Inflammatory macrophage treated with lipopolysaccharide for 4 hours (primary cell): ENCODE data around the gene OR51G2.
"Not testable (repeated sequence)": the region's sequence is repeated elsewhere in the genome, so short reads cannot be mapped to it uniquely, and the experiment has no call there.

Source experiments
- DNase-seq: peaks from one replicate; pipeline ENCODE4 v3.0.0-alpha.2; 2020

OR51G2 gene, protein sequence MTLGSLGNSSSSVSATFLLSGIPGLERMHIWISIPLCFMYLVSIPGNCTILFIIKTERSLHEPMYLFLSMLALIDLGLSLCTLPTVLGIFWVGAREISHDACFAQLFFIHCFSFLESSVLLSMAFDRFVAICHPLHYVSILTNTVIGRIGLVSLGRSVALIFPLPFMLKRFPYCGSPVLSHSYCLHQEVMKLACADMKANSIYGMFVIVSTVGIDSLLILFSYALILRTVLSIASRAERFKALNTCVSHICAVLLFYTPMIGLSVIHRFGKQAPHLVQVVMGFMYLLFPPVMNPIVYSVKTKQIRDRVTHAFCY

DNA sequence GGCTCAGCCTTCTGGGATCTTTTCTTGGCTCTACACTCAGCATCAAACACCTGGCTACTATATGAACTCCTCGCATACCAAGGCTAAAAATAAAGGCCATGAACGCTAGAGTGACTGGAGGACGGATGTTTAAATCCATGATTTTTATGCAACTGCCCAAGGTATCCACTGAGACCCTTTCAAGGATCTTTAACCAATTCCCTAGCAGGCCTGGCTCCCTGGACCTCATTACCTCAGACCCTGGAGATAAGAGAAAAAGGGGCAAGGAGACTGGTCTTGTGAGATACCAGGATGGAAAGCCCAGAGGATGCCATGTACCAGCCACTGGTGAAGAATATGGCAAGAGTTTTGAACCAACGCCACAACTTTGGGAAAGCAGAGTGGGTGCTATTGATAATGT is at the start of gene OR51G2:
OR51G2 (minus strand) TSS at position 101 of the 400 bp plus-strand sequence. CDS start 3,687 bp downstream, outside the sequence.
- DNase-seq, result no peak

DNA sequence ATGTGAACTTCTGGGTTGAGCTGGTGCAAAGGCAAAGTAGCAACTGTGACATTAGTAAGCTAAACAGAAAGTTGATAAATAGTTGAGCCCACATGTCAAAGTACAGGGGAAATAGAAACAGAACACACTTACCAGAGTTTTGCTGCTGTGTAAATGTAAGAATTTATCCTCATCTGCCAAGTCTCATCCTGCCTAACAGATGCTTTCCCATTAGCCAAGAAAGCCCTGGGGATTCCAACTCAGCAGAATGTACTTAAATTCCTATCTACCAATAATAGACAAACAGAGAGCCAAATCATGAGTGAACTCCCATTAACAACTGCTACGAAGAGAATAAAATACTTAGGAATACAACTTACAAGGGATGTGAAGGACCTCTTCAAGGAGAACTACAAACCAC is 43.7 kb upstream of the OR51G2 start:
- DNase-seq, result no peak

DNA sequence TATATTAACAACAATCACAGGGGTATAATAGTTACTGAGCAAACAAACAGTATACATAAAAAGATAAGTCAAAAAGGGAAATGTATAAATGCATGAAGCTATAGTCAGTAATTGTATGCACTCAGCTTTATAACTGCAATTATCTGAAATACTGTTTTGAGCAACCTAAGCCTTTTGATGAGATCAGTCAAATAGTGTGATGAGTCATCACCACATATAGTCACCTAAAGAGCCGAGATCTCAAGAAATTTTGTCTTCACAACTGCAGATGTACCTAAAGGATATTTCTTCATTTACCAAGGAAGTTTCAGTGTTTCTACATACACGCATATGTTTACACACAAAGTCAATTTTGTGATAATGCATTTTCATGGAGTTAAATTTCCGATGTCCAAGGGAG is 41.7 kb upstream of the OR51G2 start:
- no peak for DNase-seq

DNA sequence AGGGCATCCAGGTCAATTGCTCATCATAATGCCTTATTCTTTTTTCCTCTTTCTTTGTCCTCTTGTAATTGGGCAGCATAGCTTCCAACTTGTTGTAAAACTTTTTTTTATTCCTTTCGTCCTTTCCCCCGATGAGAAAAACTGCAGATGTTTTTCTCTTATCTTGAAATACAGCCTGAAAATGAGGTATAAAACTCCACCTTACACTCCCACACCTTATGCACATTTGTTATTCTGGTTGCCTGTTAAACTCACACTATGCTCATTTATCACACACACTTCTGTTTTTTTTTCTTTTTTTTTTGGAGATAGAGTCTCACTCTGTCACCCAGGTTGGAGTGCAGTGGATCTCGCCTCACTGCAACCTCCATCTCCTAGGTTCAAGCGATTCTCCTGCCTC is 38.2 kb upstream of the OR51G2 start:
- DNase-seq, result no peak

DNA sequence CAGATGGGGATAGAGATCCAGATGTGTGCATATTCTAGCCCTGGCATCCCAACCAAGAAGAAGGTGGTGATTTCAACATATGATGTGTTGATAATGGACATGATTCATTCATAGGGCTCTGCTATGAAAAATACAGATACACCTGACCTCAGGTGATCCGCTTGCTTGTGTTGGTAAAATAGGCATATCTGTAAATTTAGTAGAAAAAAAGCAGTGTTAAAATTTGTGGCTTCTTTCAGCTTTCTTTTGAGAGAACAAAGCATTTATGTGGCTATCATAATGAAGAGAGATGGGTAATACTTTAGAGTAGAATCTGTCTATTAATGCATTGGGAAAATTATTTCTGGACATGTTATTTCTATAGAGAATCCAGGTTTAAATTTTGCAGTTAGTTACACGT is 36.5 kb upstream of the OR51G2 start, which contains the start of gene OR51A2:
OR51A2 (minus strand) TSS at position 101 of the 400 bp plus-strand sequence; CDS start at position 101, 0 bp downstream.
- DNase-seq, result not testable (repeated sequence)

DNA sequence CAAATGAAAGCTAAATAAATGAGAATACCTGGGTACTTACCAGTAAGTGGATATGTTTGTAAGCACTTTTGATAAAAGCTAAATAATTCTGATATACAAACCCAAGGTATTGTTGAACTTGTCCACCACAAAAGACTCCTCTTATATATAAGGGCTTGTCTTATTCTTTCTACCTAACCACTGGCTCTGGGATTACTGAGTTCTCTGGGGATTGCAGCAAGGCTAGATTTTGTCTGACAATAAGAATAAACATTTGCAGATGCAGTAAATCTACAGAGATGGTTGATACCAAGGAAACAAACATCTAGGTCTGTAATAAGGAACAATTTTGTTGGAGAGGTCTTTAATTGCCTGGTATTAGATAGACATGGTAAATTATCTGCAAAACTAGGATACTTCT is 28.4 kb upstream of the OR51G2 start, which contains the start of gene OR51A4:
OR51A4 (minus strand) TSS at position 101 of the 400 bp plus-strand sequence. CDS start 505 bp downstream, outside the sequence.
- no peak for DNase-seq

DNA sequence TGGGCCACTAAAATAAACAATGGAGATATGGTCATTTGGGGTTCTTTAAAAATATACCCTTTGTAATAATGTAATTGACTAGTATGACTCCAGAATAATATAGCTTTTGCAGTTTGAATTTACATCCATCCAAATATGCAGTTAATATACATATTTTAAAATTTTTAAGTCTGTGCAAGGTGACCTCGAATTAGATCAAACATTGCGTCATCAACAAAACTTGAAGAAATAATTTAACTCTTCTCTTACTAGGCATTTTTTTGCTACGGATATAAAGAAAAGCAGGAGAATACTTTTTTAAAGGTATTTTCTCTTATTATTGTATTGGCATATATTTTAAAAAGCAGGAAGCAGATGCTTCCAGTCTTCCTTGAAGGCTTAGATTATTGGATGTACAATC is 17.6 kb upstream of the OR51G2 start:
- DNase-seq, result no peak

DNA sequence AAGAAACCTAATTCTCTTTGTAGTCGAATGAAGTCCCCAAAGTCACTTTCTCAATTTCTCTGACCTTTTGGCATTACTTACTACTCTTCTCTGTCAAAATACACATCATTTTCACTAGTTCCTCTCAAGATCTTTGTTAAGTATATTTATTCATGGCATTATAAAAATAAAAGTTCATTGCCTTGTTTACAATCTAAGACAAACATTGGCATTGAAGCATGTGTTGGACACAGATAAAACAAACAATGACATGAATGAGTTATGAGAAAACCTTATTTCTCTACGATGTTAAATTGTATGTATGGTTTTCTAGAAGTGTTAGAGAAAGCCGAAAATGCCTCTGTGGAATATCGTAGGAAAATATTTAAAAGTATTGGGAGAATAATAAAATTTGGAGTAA is 13.6 kb upstream of the OR51G2 start:
- no peak for DNase-seq

DNA sequence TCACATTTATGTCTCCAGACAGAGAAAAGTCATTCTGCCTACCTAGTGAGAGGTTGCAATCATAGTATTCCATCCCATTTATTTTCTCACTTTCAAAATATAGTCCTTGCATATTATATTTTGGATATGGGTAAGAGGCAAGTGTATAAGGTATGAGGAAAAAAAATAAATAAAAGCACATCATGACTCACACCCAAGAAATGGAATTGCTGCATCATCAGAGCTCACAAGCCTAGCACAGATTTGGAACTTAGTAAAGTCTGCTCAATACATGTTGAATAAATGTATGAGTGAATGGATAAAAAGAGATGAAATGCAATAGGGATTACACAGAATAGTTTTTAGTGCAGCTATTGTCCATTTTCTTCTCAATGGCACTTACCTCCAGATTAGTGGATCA is 7.5 kb upstream of the OR51G2 start:
- DNase-seq, result no peak

DNA sequence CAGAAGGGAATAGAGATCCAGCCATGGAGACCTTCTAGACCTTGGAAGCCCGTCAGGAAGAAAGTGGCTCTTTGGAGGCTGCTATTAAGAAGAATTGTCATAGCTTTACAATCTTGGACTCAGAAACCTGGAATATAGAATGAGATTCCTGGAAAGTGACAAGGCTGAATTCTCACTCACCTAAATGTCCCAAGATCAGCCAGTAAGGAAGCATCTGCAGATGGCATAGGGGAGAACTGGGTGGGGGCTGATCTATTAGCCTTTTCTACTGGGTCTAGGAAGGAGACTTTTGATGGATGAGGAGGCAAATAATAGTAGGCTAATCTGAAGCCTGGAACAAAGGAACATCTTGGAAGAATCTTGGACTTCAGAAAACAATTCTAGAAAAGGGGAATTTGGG is 5.1 kb upstream of the OR51G2 start, which contains the start of gene OR51G1:
OR51G1 (minus strand) TSS at position 101 of the 400 bp plus-strand sequence; CDS start at position 101, 0 bp downstream.
- no peak for DNase-seq

DNA sequence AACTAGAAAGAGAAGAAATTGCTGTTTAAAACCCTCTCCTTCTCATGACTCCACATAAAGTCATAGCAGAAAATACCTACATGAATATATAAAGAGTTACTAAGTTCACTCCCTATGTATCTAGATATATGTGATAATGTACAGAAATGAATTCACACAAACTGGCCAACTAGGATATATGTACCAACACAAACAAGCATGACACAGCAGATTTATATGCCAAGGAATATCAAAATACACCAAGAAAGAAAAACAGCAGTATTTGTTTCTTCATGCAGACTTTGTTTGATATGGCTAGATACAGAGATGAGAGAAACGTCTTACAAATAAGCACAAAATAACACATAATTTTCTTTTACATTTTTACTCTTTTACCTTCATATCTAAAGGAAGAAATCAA is 3.2 kb upstream of the OR51G2 start:
- DNase-seq, result no peak

DNA sequence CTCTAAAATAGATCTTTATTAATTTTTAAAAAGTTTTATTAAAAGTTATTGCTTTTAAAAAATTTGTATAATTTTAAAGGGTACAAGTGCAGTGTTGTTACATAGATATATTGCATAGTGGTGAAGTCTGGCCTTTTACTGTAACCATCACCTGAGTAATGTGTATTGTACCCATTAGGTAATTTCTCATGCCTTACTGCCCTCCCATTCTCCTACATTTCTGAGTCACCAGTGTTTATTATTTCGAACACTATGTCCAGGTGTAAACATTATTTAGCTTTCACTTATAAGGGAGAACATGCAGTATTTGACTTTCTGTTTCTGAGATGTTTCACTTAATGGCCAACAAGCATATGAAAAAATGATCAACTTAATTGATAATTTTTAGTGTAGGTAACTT is 2.6 kb upstream of the OR51G2 start:
- no peak for DNase-seq

DNA sequence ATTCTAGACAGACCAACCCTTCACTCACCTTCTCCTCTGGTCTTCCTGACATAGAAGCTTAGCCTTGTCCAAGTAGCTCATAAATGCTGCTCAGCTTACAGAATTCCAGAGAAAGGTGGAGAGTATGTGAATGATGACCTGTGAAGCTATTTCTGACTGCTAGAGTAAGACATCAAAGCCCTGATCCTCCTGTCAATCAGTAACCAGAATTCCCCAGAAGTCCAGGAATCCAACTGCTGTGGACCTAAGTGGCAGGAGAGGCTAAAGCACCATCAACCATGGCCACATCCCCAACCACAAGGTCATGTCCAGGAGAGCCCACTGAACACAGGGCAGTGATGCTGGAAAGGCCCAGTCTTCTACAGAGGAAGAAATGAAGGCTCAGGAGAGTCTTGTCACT is 2.6 kb downstream of the OR51G2 start:
- DNase-seq, result no peak

DNA sequence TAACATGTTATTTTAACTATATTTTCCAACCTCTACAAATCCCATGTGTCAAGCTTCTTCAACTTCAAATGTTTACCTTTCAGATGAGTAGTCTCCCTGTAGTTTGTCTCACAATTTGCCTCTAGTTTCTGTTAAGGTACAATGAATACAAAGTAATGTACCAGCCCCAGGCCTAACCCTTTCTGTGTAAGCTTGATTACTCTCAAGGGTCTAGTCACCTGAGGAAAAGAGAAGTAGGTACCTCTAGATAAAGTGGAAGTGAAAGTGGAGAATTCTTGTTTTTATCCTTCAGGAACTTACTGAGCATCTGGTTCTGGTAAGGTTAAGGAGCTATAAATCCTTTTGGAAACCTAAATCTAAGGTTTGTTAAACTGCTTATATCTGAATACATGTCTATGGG is 15.7 kb downstream of the OR51G2 start, which contains the start of gene OR51A7:
OR51A7 (plus strand) TSS at position 300 of the 400 bp plus-strand sequence. CDS start 3,587 bp downstream, outside the sequence.
- no peak for DNase-seq

DNA sequence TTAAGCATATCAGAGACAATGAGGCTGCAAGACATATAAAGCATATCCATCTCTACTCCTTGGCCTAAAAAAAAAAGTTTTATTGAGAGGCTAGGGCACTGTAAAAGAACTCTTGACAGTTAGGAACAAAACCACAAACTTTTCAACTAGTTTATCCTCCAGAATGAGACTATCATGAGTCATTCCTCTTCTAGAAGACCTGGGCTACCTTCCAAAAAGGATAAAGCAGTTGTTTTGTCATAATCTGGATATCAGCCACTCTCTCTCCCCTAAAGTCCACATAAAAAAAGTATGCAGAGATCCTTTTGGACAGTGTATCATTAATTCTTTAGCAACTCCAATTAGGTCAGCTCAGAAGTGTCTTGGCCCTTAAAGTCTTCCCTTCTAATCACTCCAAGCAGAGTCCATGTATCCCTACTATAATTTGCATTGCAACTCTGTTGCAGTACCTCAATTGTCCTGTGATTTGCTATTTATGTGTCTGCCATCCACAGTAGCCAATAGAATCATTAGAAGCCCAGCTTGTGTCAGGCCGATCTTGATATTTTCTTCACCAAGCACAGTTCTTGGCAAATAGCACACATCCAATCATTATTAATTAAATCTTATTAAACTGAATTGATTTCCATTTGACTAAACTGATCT is 27.0 kb downstream of the OR51G2 start:
- DNase-seq, result no peak

DNA sequence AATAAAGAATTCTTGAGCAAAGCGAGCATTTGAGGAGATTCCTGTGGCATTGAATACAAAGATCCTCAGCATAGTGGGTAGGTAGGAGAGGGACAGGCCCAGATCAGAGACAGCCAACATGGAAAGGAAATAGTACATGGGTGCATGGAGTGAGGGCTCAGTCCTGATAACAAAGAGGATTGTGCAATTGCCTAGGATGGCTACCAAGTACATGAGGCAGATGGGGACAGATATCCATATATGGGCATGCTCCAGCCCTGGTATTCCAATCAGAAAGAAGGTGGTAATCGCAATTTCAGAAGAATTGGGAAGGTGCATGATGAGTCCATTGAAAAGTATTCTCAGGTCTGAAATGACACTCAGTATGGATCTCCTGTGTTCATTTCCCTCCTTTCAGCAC is 28.9 kb downstream of the OR51G2 start:
- DNase-seq, result no peak

DNA sequence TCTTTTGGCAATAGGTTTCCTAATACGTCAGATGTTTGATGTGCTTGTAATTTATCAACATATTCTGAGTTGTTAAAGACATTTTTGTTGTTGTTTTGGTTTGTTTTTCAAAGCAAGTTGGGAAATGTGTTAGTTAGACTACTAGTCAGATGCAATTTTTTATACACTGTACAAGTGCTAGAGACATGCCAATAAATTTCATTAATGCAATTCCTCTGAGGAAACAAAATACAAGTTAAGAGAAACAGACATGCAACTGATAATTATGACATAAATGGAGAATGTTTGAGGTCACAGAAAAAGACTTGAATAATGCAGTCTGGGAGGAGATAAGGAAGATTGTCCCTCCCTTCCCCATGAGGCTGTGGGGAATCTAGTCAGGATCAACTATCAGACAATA is 31.6 kb downstream of the OR51G2 start:
- no peak for DNase-seq

DNA sequence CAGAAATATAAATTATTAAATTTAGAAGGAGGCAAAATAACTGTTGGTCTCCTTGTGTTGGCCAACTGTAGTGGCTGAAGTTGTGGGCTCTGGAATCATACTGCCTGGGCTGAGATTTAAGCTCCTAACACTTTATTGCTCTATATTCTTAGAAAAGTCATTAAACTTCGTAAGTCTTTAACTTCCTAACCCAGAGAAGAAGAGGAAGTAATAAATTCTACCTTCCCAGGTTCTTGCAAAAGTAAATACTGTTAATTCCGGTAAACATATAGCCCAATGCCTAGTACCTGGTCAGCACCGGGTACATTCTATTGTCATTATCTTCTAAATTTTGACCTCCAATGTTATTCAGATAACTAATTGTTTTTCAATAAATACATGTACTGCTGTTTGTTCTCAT is 33.0 kb downstream of the OR51G2 start:
- DNase-seq, result no peak

DNA sequence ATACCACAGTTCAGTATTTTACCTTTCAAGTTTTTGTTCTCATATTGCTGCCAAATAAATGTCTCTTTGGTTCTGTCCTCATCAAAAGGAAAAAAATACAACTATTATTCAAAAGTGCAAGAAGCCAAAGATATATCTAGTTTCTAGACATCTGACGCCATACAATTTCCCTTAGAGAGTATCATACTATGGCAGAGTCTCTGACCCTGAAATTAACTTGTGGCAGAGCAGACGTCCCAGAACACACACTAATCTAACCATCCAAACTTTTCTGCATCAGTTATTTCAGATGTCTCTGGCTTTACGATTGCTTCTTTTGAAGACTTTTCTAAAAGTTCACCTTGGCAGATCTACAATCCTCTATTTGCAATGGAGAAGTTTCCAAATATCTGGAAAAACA is 34.8 kb downstream of the OR51G2 start:
- DNase-seq, result no peak

DNA sequence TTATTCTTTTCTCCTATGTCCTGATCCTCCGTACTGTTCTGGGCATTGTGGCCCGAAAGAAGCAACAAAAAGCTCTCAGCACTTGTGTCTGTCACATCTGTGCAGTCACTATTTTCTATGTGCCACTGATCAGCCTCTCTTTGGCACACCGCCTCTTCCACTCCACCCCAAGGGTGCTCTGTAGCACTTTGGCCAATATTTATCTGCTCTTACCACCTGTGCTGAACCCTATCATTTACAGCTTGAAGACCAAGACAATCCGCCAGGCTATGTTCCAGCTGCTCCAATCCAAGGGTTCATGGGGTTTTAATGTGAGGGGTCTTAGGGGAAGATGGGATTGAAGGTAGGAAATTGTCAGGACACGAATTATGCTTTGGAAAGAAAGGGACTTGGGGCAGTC is 36.6 kb downstream of the OR51G2 start:
- DNase-seq, result no peak

DNA sequence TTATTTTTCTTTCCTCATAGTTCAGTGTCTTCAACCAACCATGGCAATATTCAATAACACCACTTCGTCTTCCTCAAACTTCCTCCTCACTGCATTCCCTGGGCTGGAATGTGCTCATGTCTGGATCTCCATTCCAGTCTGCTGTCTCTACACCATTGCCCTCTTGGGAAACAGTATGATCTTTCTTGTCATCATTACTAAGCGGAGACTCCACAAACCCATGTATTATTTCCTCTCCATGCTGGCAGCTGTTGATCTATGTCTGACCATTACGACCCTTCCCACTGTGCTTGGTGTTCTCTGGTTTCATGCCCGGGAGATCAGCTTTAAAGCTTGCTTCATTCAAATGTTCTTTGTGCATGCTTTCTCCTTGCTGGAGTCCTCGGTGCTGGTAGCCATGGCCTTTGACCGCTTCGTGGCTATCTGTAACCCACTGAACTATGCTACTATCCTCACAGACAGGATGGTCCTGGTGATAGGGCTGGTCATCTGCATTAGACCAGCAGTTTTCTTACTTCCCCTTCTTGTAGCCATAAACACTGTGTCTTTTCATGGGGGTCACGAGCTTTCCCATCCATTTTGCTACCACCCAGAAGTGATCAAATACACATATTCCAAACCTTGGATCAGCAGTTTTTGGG is 37.2 kb downstream of the OR51G2 start, which contains the start of gene OR51T1:
OR51T1 (plus strand) TSS at position 41 of the 641 bp plus-strand sequence; CDS start at position 41, 0 bp downstream.
- DNase-seq, result no peak

DNA sequence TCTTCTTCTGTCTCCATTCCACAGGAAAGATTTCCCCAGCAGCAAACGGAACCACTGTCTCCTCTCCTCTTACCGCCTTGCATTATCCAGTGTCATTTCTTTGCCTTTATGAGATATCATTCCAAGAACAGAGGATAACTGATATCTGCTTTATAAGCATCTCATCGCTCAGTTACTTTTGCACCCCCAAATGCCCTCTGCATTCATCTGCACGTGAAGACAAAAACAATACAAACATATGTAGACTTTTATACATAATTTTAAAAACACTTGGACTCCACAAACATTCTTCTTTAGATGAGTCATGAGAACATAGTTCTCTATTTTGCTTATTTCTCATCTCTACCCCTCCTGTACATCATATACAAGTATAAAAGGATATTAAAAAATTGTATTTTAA is 38.0 kb downstream of the OR51G2 start:
- no peak for DNase-seq

DNA sequence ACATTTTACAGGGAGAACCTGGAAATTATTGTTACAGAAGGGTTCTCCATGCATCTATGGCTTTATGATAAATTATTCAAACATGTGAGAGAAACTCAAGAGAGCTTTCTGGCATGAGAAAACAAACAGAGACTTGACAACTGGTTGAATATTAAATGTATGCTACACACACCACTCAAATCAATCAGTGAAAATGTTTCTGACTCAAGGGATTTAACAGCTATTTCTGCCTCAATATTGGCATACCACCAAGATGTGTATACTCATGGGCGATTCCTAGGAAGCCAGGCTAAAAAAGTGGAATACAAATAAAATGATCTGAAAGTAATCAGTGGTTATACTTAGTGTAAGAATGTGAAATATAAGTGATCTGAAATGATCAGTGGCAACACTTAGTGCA is 53.3 kb downstream of the OR51G2 start:
- no peak for DNase-seq

DNA sequence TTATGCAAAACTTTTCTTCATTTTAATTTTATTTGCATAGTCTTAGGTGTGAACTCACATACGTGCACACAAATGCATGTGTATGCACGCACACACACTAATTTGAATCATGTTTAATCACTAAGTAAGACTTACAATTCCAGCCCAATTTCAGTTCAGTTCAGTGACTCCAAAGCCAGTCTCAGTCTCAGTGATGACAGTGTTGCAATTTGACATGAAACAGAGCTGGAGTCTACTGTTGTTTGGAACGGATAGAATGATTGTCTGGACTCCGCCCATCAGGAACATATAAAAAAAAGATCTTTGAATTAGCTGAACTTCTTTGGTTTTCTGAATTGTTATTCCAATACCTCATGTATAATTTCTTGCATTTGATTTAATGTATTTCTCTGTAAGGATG is 55.3 kb downstream of the OR51G2 start:
- DNase-seq, result no peak
